Measurements from ENCODE around the gene KRTAP9-9.
"Not testable (repeated sequence)": the region's sequence is repeated elsewhere in the genome, so short reads cannot be mapped to it uniquely, and the experiment has no call there.

Gene KRTAP9-9

GRCh38 chr17:41265078-41265477 lies 9.9 kb downstream of the KRTAP9-9 start, which contains the start of gene KRTAP9-6:
KRTAP9-6 (plus strand) TSS chr17:41265378; CDS start chr17:41265378, 0 bp downstream.
- DNase-seq (ENCODE audit: low read depth), result no peak

GRCh38 chr17:41267711-41268110 lies 12.5 kb downstream of the KRTAP9-9 start:
- DNase-seq (ENCODE audit: low read depth), result no peak

- not testable (repeated sequence) for DNase-seq (ENCODE audit: low read depth)
Observed at GRCh38 chr17:41271323-41271722, 16.1 kb downstream of the KRTAP9-9 start.

GRCh38 chr17:41271858-41272257 lies 16.7 kb downstream of the KRTAP9-9 start:
- DNase-seq (ENCODE audit: low read depth), result no peak

- not testable (repeated sequence) for DNase-seq (ENCODE audit: low read depth)
Observed at GRCh38 chr17:41275648-41276190, 20.5 kb downstream of the KRTAP9-9 start, which contains the start of gene KRTAP9-7. KRTAP9-7 (plus strand) TSS chr17:41275698; CDS start chr17:41275698, 0 bp downstream.

DNA sequence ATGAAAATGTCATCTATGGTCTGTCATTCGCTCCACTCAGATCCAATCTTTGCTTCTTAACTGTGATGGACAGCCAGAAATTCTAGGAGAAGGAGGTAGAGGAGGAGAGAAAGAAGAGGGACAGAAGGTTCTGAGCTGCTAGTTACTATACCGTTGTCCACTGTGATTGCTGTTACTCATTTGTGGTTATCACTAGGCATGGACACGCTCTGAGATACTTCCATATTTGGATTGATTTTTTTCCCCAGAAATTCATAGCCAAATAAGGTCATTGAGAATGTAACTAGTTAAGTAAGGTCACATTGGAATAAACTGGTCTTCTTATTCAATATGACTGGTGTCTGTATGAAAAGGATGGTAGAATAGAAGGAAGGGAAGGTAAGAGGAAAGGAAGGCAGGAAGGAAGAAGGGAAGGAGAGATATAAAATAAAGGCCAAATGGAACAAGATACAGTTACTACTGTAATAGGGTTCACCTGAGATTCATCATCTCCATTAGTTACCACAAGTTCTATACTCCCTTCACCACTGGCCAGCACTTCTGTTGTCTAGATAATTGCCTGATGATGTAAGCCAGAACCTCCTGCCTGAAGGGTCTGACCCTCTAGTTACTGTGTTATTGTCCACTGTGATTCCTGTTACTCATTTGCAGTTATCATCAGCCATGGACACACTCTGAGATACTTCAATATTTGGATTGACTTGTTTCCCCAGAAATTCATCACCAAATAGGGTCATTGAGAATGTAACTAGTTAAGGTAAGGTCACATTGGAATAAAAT lies 23.2 kb downstream of the KRTAP9-9 start:
- DNase-seq (ENCODE audit: low read depth), result no peak

GRCh38 chr17:41284043-41284442 lies 28.9 kb downstream of the KRTAP9-9 start:
- DNase-seq (ENCODE audit: low read depth), result no peak

- DNase-seq (ENCODE audit: low read depth), result no peak
Observed at GRCh38 chr17:41284546-41284945, 29.4 kb downstream of the KRTAP9-9 start.

DNA sequence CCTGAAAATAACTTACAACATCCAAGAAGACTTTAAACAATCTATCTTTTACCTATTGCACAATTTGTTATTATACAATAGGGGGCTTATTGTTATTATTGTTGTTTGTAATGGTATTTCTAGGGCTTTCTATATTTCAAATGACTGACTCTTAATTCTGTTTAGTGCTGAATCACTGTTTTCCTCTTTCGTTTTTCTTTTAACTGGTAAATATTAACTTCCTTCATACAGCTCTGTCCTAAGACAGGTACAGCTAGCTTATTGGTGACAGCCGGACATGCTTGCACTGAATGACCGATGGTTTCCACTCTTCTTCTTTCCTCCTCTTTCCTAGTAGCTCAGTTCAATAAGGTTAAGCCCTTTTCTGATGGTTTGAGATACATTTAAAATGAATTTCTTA lies 31.9 kb downstream of the KRTAP9-9 start:
- no peak for DNase-seq (ENCODE audit: low read depth)

- DNase-seq (ENCODE audit: low read depth), result no peak
Observed at GRCh38 chr17:41294016-41294415, 38.8 kb downstream of the KRTAP9-9 start.

GRCh38 chr17:41296846-41297245 lies 41.7 kb downstream of the KRTAP9-9 start:
- no peak for DNase-seq (ENCODE audit: low read depth)

DNA sequence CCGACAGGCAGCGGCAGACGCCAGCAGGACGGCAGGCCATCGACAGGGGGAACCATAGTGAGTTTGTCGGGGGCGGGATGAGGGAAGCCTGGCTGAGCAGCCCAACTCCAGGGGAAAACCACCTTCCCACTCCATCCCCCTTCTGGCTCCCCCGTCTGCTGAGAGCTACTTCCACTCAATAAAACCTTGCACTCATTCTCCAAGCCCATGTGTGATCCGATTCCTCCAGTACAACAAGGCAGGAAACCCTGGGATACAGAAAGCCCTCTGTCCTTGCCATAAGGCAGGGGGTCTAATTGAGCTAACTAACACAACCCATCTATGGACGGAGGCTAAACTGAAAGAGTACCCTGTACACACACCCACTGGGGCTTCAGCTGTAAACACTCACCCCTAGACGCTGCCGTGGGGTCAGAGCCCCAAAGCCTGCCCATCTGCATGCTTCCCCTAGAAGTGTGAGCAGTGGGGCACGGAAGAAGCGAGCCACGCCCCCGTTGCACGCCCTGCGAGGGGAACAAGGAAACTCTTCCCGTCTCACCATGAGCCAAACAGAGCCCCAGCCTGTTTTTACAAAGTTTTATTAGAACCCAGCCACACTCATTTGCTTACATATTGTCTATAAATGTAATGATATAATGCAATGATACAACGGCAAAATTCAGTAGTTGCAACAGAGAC lies 43.4 kb downstream of the KRTAP9-9 start:
- DNase-seq (ENCODE audit: low read depth), result no peak

DNA sequence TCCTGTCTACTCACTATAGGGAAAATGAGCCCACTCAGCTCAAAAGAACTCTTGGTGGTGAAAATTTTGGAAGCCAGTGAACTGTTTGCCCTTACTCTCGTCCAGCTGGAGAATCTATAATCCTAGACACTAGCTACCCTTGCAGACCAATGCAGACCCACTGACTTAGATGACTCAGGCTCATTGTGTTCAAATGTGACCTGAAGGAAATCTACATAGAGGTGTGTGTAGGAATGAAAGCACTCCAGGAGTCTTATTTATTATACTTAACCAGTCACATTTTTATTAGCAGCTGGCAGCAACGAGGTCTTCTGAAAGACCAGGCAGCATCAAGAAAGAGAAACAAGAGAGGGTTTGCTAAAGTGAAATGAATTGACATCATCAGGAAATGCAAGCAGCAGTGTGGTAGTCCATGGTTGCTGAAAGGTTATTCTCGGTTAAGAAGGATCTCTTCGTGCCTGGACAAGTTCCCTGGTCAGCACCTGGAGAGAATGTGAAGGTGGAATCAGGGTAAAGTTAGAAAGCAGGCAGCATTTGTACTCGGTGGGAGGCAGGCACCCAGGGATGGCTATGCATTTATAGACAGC lies 46.1 kb downstream of the KRTAP9-9 start:
- no peak for DNase-seq (ENCODE audit: low read depth)

GRCh38 chr17:41301916-41302901 lies 47.0 kb downstream of the KRTAP9-9 start, which contains the start of gene KRTAP29-1:
KRTAP29-1 (minus strand) TSS chr17:41302851; CDS start chr17:41302851, 0 bp downstream.
- DNase-seq (ENCODE audit: low read depth), result no peak

DNA sequence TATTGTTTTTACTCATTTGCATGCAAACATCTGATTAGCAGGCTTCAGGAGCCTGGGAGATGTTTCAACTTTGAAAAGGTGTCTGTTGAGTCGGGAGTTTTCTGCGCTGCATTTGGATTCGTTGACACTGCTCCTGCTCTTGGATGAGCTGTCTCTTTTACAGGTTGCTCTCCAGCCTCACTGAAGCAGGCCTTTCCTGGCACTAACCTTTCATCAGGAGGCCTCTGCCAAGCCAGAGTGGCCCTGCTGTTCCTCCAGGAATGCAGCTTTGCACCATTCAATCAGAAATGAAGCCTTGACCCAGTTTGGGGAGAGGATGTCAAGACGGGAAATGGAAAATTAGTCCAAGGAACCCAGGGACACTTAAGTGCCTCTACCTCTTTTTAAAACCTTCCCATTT lies 47.8 kb downstream of the KRTAP9-9 start:
- DNase-seq (ENCODE audit: low read depth), result no peak

DNA sequence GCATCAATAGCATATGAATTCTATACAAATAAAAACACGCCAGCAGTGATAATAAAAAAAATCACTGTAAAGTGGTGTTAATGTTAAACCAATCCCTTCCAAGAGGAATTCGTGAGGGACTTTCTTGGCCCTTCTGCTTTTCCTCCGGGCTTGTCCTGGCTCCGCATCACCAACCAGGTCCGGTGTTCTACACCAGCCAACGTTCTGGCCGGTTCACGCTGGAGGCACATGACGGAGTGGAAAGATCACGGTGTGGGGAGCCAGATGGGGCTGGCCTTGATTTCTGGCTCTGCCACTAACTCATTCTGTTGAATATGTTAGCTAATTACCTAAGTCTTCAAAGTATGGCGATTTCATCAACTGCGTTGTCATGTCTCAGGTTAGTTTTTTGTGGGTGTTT lies 48.9 kb downstream of the KRTAP9-9 start:
- no peak for DNase-seq (ENCODE audit: low read depth)

Data from stimulated activated CD8-positive, alpha-beta memory T cell treated with anti-CD3 and anti-CD28 coated beads, Interleukin-15, amount 100 ng/mL, for 24 hours (primary cell).